NK-92 treated with Interleukin-12 subunit alpha and Interleukin-12 subunit beta, amount 100 ng/mL, for 24 hours (cell line): ENCODE data around the gene ITK.

Experiments
- DNase-seq: peaks from one replicate; lab custom pipeline; 2025; lab: John Stamatoyannopoulos, UW

Gene ITK

GRCh38 chr5:157180374-157181264 lies at the start of gene ITK:
TSS of gene ITK (plus strand) at chr5:157180840. CDS start at chr5:157180978, 138 bp downstream.
- no peak for DNase-seq

GRCh38 chr5:157130925-157131324 lies 49.7 kb upstream of the ITK start:
- no peak for DNase-seq

GRCh38 chr5:157132281-157132612 lies 48.4 kb upstream of the ITK start:
- no peak for DNase-seq

GRCh38 chr5:157137691-157138090 lies 42.9 kb upstream of the ITK start:
- DNase-seq = no peak

GRCh38 chr5:157142317-157143126 lies 38.1 kb upstream of the ITK start, which contains the start of gene MED7:
TSS of gene MED7 (minus strand) at chr5:157142865. CDS start at chr5:157139431, 3,434 bp downstream.
- DNase-seq = peak; percentile 94

GRCh38 chr5:157143127-157143971 lies 37.3 kb upstream of the ITK start:
- DNase-seq = peak; percentile 36

- peak; percentile 54 for DNase-seq
Measured at GRCh38 chr5:157148734-157149615, 31.7 kb upstream of the ITK start.

- DNase-seq = no peak
Measured at GRCh38 chr5:157150995-157151394, 29.6 kb upstream of the ITK start.

- no peak for DNase-seq
Measured at GRCh38 chr5:157155297-157155696, 25.3 kb upstream of the ITK start.

GRCh38 chr5:157157293-157157891 lies 23.2 kb upstream of the ITK start:
- no peak for DNase-seq

GRCh38 chr5:157159209-157159751 lies 21.4 kb upstream of the ITK start:
- no peak for DNase-seq

- no peak for DNase-seq
Measured at GRCh38 chr5:157160001-157160400, 20.6 kb upstream of the ITK start.

GRCh38 chr5:157161996-157162395 lies 18.6 kb upstream of the ITK start:
- DNase-seq = no peak

- DNase-seq = no peak
Measured at GRCh38 chr5:157162919-157163510, 17.6 kb upstream of the ITK start.

- no peak for DNase-seq
Measured at GRCh38 chr5:157164521-157164920, 16.1 kb upstream of the ITK start.

- DNase-seq = no peak
Measured at GRCh38 chr5:157165261-157165660, 15.4 kb upstream of the ITK start.

GRCh38 chr5:157165668-157166067 lies 15.0 kb upstream of the ITK start:
- DNase-seq = no peak

- DNase-seq = no peak
Measured at GRCh38 chr5:157166214-157167213, 14.1 kb upstream of the ITK start, which contains the start of gene GARIN3. TSS of gene GARIN3 (minus strand) at chr5:157166264. CDS start at chr5:157166168, 96 bp downstream.

GRCh38 chr5:157167214-157167621 lies 13.4 kb upstream of the ITK start:
- DNase-seq = no peak
